A673 (cell line): ENCODE results near the gene SLC16A10. TPM values are rescaled to one million over a fixed set of nuclear protein-coding genes. Genes with fewer than 3 reads are reported as not detected.

ENCODE experiments used
- BruUV-seq: library from RNA; stranded (reverse); fragments of 400-500 nt; replicated peaks from 2 replicates; lab custom pipeline; 2021; lab: Mats Ljungman, UMichigan
- CTCF ChIA-PET: fragments of 300-600 bp; sonication (Branson Sonifier 250); formaldehyde crosslinking; loops from one replicate; lab custom pipeline; 2022; ENCODE audit warnings: antibody characterized with exemption; lab: Charles Lee
- POLR2A ChIA-PET: fragments of 300-600 bp; sonication (Branson Sonifier 250); formaldehyde crosslinking; loops from one replicate; lab custom pipeline; 2022; ENCODE audit warnings: antibody characterized with exemption; ENCODE audit not compliant: low non-redundant PET; lab: Charles Lee
- DNase-seq: peaks from one replicate; pipeline ENCODE4 v3.0.0-alpha.2; 2015; ENCODE audit warnings: low spot score
- H3K27ac ChIP-seq: fragments of 200-600 bp; sonication (generic); 2 replicates; pipeline ENCODE4 v1.5.1; 2016; ENCODE audit warnings: mixed run types, low read depth, mild to moderate bottlenecking, mixed read lengths, antibody characterized with exemption, low read length; ENCODE audit not compliant: poor library complexity, severe bottlenecking
- H3K27me3 ChIP-seq: fragments of 200-600 bp; sonication (generic); replicated peaks from 2 replicates; pipeline ENCODE4 v1.6.1; 2017; ENCODE audit warnings: mixed run types, low read depth, mild to moderate bottlenecking, mixed read lengths, antibody characterized with exemption, low read length; ENCODE audit not compliant: insufficient read depth, poor library complexity
- H3K36me3 ChIP-seq: fragments of 200-600 bp; sonication (generic); 2 replicates; pipeline ENCODE4 v1.6.1; 2016; ENCODE audit warnings: mixed run types, mild to moderate bottlenecking, mixed read lengths, antibody characterized with exemption, low read length; ENCODE audit not compliant: insufficient read depth, poor library complexity, severe bottlenecking
- H3K4me1 ChIP-seq: fragments of 200-600 bp; sonication (generic); 2 replicates; pipeline ENCODE4 v1.6.1; 2017; ENCODE audit warnings: mixed run types, mild to moderate bottlenecking, mixed read lengths, antibody characterized with exemption, low read length; ENCODE audit not compliant: insufficient read depth, poor library complexity, severe bottlenecking
- H3K4me3 ChIP-seq: fragments of 200-600 bp; sonication (generic); 2 replicates; pipeline ENCODE4 v1.5.1; 2016; ENCODE audit warnings: low read depth, mixed run types, mild to moderate bottlenecking, mixed read lengths, low read length; ENCODE audit not compliant: poor library complexity, severe bottlenecking
- H3K9me3 ChIP-seq: fragments of 200-600 bp; sonication (generic); 2 replicates; pipeline ENCODE4 v1.6.1; 2016; ENCODE audit warnings: mixed run types, low read depth, mild to moderate bottlenecking, mixed read lengths, antibody characterized with exemption, low read length; ENCODE audit not compliant: poor library complexity, severe bottlenecking
- CTCF ChIP-seq: fragments of 300-800, 200-600 bp; sonication (generic); conservative IDR thresholded peaks from 2 replicates; pipeline ENCODE4 v1.5.1; 2017; ENCODE audit warnings: low read depth, mild to moderate bottlenecking, antibody characterized with exemption, low read length, moderate library complexity, mixed read lengths
- EZH2 ChIP-seq: fragments of 200-600 bp; sonication (generic); IDR thresholded peaks from 2 replicates; pipeline ENCODE4 v1.6.1; 2017; ENCODE audit warnings: borderline replicate concordance, low read depth, mild to moderate bottlenecking, mixed read lengths, antibody characterized with exemption, low read length; ENCODE audit not compliant: poor library complexity, severe bottlenecking
- intact Hi-C: fragments of 100-400 bp; cut with micrococcal nuclease; formaldehyde crosslinking; loops from one replicate; pipeline ENCODE4 v1.10.0; 2022; ENCODE audit not compliant: unreplicated experiment
- total RNA-seq: library from RNA; stranded (reverse); gene quantifications from 2 replicates; pipeline ENCODE4 v1.2.3, GENCODE V29; 2021

Gene SLC16A10
- total RNA-seq, 1 experiment from 2014 or later, result 7.9 TPM

GRCh38 chr6:111154981-111155380, 67.7 kb downstream of the SLC16A10 start:
- H3K4me1 ChIP-seq, result no peaks in the 10 kb centered on the region
- POLR2A ChIA-PET, result no interaction called here
- CTCF ChIA-PET, result no interaction called here

GRCh38 chr6:111157412-111157811, 70.1 kb downstream of the SLC16A10 start:
- Histone ChIP-seq H3K27me3 (no peaks in the 10 kb centered on the region), H3K9me3 (peaks cover 2% of the 10 kb centered on the region), H3K4me1 (no peaks in the 10 kb centered on the region), H3K27ac (no peak overlapping the region), H3K36me3 (no peaks in the 10 kb centered on the region), H3K4me3 (no peak overlapping the region)
- BruUV-seq, result no TSS peak
- DNase-seq, result no peak
- intact Hi-C loops, result no loop called here
- POLR2A ChIA-PET, result no interaction called here
- TF ChIP-seq CTCF (no peak), EZH2 (no peak)
- CTCF ChIA-PET, result no interaction called here

More at GRCh38 chr6:111154981-111155380, 67.7 kb downstream of the SLC16A10 start:
- intact Hi-C loops, result no loop called here
- H3K9me3 ChIP-seq, result no peaks in the 10 kb centered on the region
- no TSS peak for BruUV-seq
- H3K27me3 ChIP-seq, result no peaks in the 10 kb centered on the region
- no peaks in the 10 kb centered on the region for H3K36me3 ChIP-seq
- H3K27ac ChIP-seq, result no peak overlapping the region
- no peak for TF ChIP-seq EZH2
- TF ChIP-seq CTCF, result no peak
- no peak for DNase-seq
- no peak overlapping the region for H3K4me3 ChIP-seq

- ChIA-PET POLR2A (no interaction called here), CTCF (no interaction called here)
- no peak for DNase-seq
- TF ChIP-seq CTCF (no peak), EZH2 (no peak)
- Histone ChIP-seq H3K4me1 (no peaks in the 10 kb centered on the region), H3K27ac (no peak overlapping the region), H3K27me3 (no peaks in the 10 kb centered on the region), H3K9me3 (peaks cover 17% of the 10 kb centered on the region), H3K4me3 (no peak overlapping the region), H3K36me3 (no peaks in the 10 kb centered on the region)
- intact Hi-C loops, result no loop called here
- no TSS peak for BruUV-seq
Observed at GRCh38 chr6:111159633-111160032, 72.3 kb downstream of the SLC16A10 start.
